Esophagus muscularis mucosa (tissue), 4 donors: ENCODE measurements around the gene TSHB.

Source experiments
- CTCF ChIP-seq, 3 experiments: fragments of 200-600 bp in 2 of 3; fragments of 450-650 bp in 1 of 3; sonication (generic) in 2 of 3; IDR thresholded peaks; one replicate each; pipeline ENCODE4 v1.5.1; 2017 to 2019; ENCODE audit warnings: antibody characterized with exemption in 3 of 3, mild to moderate bottlenecking in 2 of 3, moderate library complexity in 1 of 3
- EP300 ChIP-seq: sonication (generic); formaldehyde crosslinking; IDR thresholded peaks from one replicate; pipeline ENCODE4 v1.6.1; 2017; ENCODE audit warnings: antibody characterized with exemption
- POLR2A ChIP-seq: fragments of 450-650 bp; IDR thresholded peaks from one replicate; pipeline ENCODE4 v1.6.1; 2017; ENCODE audit warnings: antibody characterized with exemption, moderate library complexity, mild to moderate bottlenecking, low read depth
- POLR2AphosphoS5 ChIP-seq, 2 donors: sonication (generic); formaldehyde crosslinking; IDR thresholded peaks; one replicate each; pipeline ENCODE4 v1.6.1; 2017; ENCODE audit warnings: antibody characterized with exemption in 2 of 2

GRCh38 chr1:114986286-114986685, 43.3 kb upstream of the TSHB start:
- TF ChIP-seq CTCF (IDR thresholded peaks at IDR 0.05) (no peak), POLR2AphosphoS5 (IDR thresholded peaks at IDR 0.05) (no peak), POLR2A (no peak), EP300 (no peak)
